Spleen (tissue), 11 donors: ENCODE measurements around the gene ALS2CL. TPM values are rescaled to one million over a fixed set of nuclear protein-coding genes. Genes with fewer than 3 reads are reported as not detected.
"Not testable (repeated sequence)": the region's sequence is repeated elsewhere in the genome, so short reads cannot be mapped to it uniquely, and the experiment has no call there.

Source experiments
- DNase-seq: peaks from one replicate; pipeline ENCODE4 v3.0.0-alpha.2; 2020
- H3K27ac ChIP-seq, 8 donors: fragments of 200-600 bp; sonication (generic) in 7 of 8; 1 replicate in 4 of 8; 2 replicates in 4 of 8; pipeline versions ENCODE4 v1.5.0 to v1.8.0; 2016 to 2021; ENCODE audit warnings: inconsistent platforms in 4 of 8, mild to moderate bottlenecking in 4 of 8, moderate library complexity in 1 of 8
- H3K27me3 ChIP-seq, 7 donors: fragments of 200-600 bp; sonication (generic) in 6 of 7; replicated peaks in 1 of 7; 1 replicate in 4 of 7; 2 replicates in 3 of 7; pipeline versions ENCODE4 v1.5.0 to v1.8.0; 2016 to 2021; ENCODE audit warnings: inconsistent platforms in 3 of 7, mild to moderate bottlenecking in 1 of 7
- H3K36me3 ChIP-seq, 6 donors: fragments of 200-600 bp; sonication (generic) in 5 of 6; 1 replicate in 4 of 6; 2 replicates in 2 of 6; pipeline versions ENCODE4 v1.5.0 to v1.8.0; 2016 to 2021; ENCODE audit warnings: inconsistent platforms in 2 of 6
- H3K4me1 ChIP-seq, 6 donors: fragments of 200-600 bp; sonication (generic) in 5 of 6; 1 replicate in 3 of 6; 2 replicates in 3 of 6; pipeline versions ENCODE4 v1.5.0 to v1.8.0; 2016 to 2021; ENCODE audit warnings: inconsistent platforms in 3 of 6
- H3K4me3 ChIP-seq, 8 donors: fragments of 200-600 bp; sonication (generic) in 7 of 8; 1 replicate in 4 of 8; 2 replicates in 4 of 8; pipeline versions ENCODE4 v1.5.0 to v1.8.0; 2016 to 2021; ENCODE audit warnings: inconsistent platforms in 4 of 8, mild to moderate bottlenecking in 4 of 8, moderate library complexity in 2 of 8
- H3K9me3 ChIP-seq, 8 donors: fragments of 200-600 bp; sonication (generic) in 7 of 8; 1 replicate in 4 of 8; 2 replicates in 4 of 8; pipeline versions ENCODE4 v1.5.0 to v1.8.0; 2016 to 2021; ENCODE audit warnings: inconsistent platforms in 4 of 8
- CTCF ChIP-seq, 11 experiments: fragments of 200-600 bp in 7 of 11; fragments of 450-650 bp in 4 of 11; sonication (generic) in 4 of 11; IDR thresholded peaks in 8 of 11; conservative IDR thresholded peaks in 3 of 11; 1 replicate in 7 of 11; 2 replicates in 4 of 11; pipeline versions ENCODE4 v1.4.0 to v1.8.0; 2016 to 2021; ENCODE audit warnings: antibody characterized with exemption in 11 of 11, inconsistent platforms in 4 of 11, mild to moderate bottlenecking in 1 of 11
- POLR2A ChIP-seq, 3 donors: fragments of 450-650 bp; IDR thresholded peaks; one replicate each; pipeline ENCODE4 v1.5.1; 2017; ENCODE audit warnings: antibody characterized with exemption in 3 of 3, mild to moderate bottlenecking in 1 of 3
- POLR2AphosphoS5 ChIP-seq, 3 donors: sonication (generic); formaldehyde crosslinking; IDR thresholded peaks; one replicate each; pipeline ENCODE4 v1.5.1; 2017; ENCODE audit warnings: antibody characterized with exemption in 3 of 3
- WGBS, 5 donors: extraction: QIAGEN DNeasy Blood & Tissue Kit in 3 of 5; methylation state at CpG; one replicate each; pipeline versions ENCODE4 v1.1.5 to v1.1.7; 2013 to 2018; 5-methylcytosine and 5-hydroxymethylcytosine counted together
- intact Hi-C: fragments of 100-400 bp; cut with DNase I; formaldehyde crosslinking; loops from one replicate; pipeline ENCODE4 v1.15.0; 2023; ENCODE audit warnings: low total_unique reads
- polyA plus RNA-seq, 3 donors: library from polyadenylated mRNA; stranded (reverse); fragments of 200-250 nt; gene quantifications; one replicate each; pipeline ENCODE4 v1.2.1, GENCODE V29; 2013
- total RNA-seq, 7 donors: library from RNA; depleted of rRNA in 3 of 7; stranded (reverse); fragments of >200 nt in 3 of 7; fragmentation: NEBNext Ultra II Directional in 4 of 7; extraction: Animal tissue kit (Norgen Biotek cat#: 25700) in 4 of 7; gene quantifications; one replicate each; pipeline versions ENCODE4 v1.1.0 to v1.2.1, GENCODE V29; 2016 to 2021
- donor health status: healthy with polysubstance abuse.
- donor health status: DM: no; HTN: no; CAD: no; lungs with moderate emphysema.
- donor health status: DM: no; HTN: no; CAD: no.
- donor health status: Bipolar disorder and iron deficiency.
- donor health status: healthy.
- donor health status: DM: no; HTN: no; CAD: no.
- donor health status: DM: yes; HTN: yes; CAD: no.

Gene ALS2CL
- total and polyA plus RNA-seq, 10 donors = 7.9 to 61.2 (median 31.9) TPM

GRCh38 chr3:46705022-46705530, 11.6 kb upstream of the ALS2CL start:
- TF ChIP-seq POLR2AphosphoS5 (IDR thresholded peaks at IDR 0.05) (no peak), POLR2A (IDR thresholded peaks at IDR 0.05) (no peak), CTCF (IDR thresholded peaks at IDR 0.05 in 8 of 11, conservative IDR thresholded peaks at IDR 0.05 in 3 of 11) (peak; percentile 92 to 98 (median 96))
- Histone ChIP-seq H3K4me1 (peaks cover 8 to 33% (median 20%) of the 10 kb centered on the region in 6 donors), H3K4me3 (no peak overlapping the region), H3K9me3 (no peaks in the 10 kb centered on the region), H3K27me3 (peaks cover 0 to 27% (median 12%) of the 10 kb centered on the region in 7 donors), H3K27ac (no peak overlapping the region), H3K36me3 (no peaks in the 10 kb centered on the region)
- intact Hi-C loops = loop anchor here (5.0 kb wide), 1 partner anchor 192 kb away; no protein-coding TSS in a partner anchor
- DNase-seq = peak; percentile 88
- 17 to 33% (median 21%) methylated on average over 3 to 4 of the region's 4 CpGs for WGBS, 5 donors

DNA sequence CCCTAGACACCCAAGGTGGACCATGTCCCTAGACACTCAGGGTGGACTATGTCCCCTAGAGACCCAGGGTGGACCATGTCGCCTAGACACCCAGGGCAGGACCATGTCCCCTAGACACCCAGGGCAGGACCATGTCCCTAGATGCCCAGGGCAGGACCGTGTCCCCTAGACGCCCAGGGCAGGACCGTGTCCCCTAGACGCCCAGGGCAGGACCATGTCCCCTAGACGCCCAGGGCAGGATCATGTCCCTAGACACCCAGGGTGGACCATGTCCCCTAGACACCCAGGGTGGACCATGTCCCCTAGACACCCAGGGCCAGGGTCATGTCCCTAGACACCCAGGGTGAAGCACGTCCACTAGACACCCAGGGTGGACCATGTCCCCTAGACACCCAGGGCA, 10.9 kb upstream of the ALS2CL start:
- DNase-seq, H3K9me3 ChIP-seq, intact Hi-C loops, H3K36me3 ChIP-seq, H3K4me3 ChIP-seq, H3K27ac ChIP-seq: not testable (repeated sequence)
- H3K27me3 ChIP-seq = peaks cover 0 to 27% (median 12%) of the 10 kb centered on the region in 7 donors
- WGBS, 5 donors = 28 to 56% (median 43%) methylated on average over 5 to 7 of the region's 7 CpGs; no CpG with 5 or more reads in 1 of the 5 donors
- H3K4me1 ChIP-seq = peaks cover 10 to 40% (median 27%) of the 10 kb centered on the region in 6 donors

GRCh38 chr3:46703013-46703520, 9.6 kb upstream of the ALS2CL start:
- WGBS, 5 donors = 85 to 95% (median 90%) methylated on average over 3 to 4 of the region's 4 CpGs
- H3K27ac ChIP-seq = no peak overlapping the region
- no peaks in the 10 kb centered on the region for H3K36me3 ChIP-seq
- peaks cover 0 to 27% (median 12%) of the 10 kb centered on the region in 7 donors for H3K27me3 ChIP-seq
- H3K4me3 ChIP-seq = no peak overlapping the region
- no peaks in the 10 kb centered on the region for H3K9me3 ChIP-seq
- TF ChIP-seq POLR2AphosphoS5 (IDR thresholded peaks at IDR 0.05) (no peak), POLR2A (IDR thresholded peaks at IDR 0.05) (no peak), CTCF (IDR thresholded peaks at IDR 0.05 in 8 of 11, conservative IDR thresholded peaks at IDR 0.05 in 3 of 11) (no peak)
- intact Hi-C loops = no loop called here
- DNase-seq = peak; percentile 59
- peaks cover 13 to 45% (median 30%) of the 10 kb centered on the region in 6 donors for H3K4me1 ChIP-seq

GRCh38 chr3:46702246-46703012, 8.9 kb upstream of the ALS2CL start:
- no peaks in the 10 kb centered on the region for H3K9me3 ChIP-seq
- WGBS, 5 donors = 74 to 97% (median 84%) methylated on average over 4 of the region's 4 CpGs
- intact Hi-C loops = no loop called here
- peaks cover 13 to 45% (median 30%) of the 10 kb centered on the region in 6 donors for H3K4me1 ChIP-seq
- no peak overlapping the region for H3K4me3 ChIP-seq
- no peak overlapping the region for H3K27ac ChIP-seq
- no peak for TF ChIP-seq POLR2A (IDR thresholded peaks at IDR 0.05)
- TF ChIP-seq CTCF (IDR thresholded peaks at IDR 0.05 in 8 of 11, conservative IDR thresholded peaks at IDR 0.05 in 3 of 11) = no peak
- TF ChIP-seq POLR2AphosphoS5 (IDR thresholded peaks at IDR 0.05) = no peak
- no peaks in the 10 kb centered on the region for H3K36me3 ChIP-seq
- peak; percentile 41 for DNase-seq
- H3K27me3 ChIP-seq = peaks cover 0 to 27% (median 12%) of the 10 kb centered on the region in 7 donors
